Sigmoid colon (tissue), 4 donors: ENCODE results near the gene LRRC43.

ENCODE experiments used
- CTCF ChIP-seq, 4 experiments: fragments of 450-650 bp in 3 of 4; fragments of 200-600 bp in 1 of 4; IDR thresholded peaks; one replicate each; pipeline ENCODE4 v1.5.1; 2016 to 2019; ENCODE audit warnings: antibody characterized with exemption in 4 of 4, mild to moderate bottlenecking in 3 of 4, moderate library complexity in 2 of 4
- EP300 ChIP-seq, 4 donors: sonication (generic); formaldehyde crosslinking; IDR thresholded peaks; one replicate each; pipeline ENCODE4 v1.6.1; 2017; ENCODE audit warnings: antibody characterized with exemption in 4 of 4
- POLR2AphosphoS5 ChIP-seq, 4 donors: sonication (generic); formaldehyde crosslinking; IDR thresholded peaks; one replicate each; pipeline ENCODE4 v1.6.1; 2017; ENCODE audit warnings: antibody characterized with exemption in 4 of 4

- TF ChIP-seq POLR2AphosphoS5 (IDR thresholded peaks at IDR 0.05), result no peak
- TF ChIP-seq CTCF (IDR thresholded peaks at IDR 0.05), result no peak
- TF ChIP-seq EP300 (IDR thresholded peaks at IDR 0.05), result no peak
Observed at GRCh38 chr12:122232691-122233090, 49.8 kb downstream of the LRRC43 start.
